Choroid plexus epithelial cell (primary cell): ENCODE results near the gene MAST3.

Source experiments
- DNase-seq: peaks from one replicate; pipeline ENCODE4 v3.0.0-alpha.2; 2010; ENCODE audit warnings: low read depth
- H3K4me3 ChIP-seq: 2 replicates; pipeline ENCODE4 v1.5.1; 2011; ENCODE audit warnings: low read depth, mild to moderate bottlenecking, control low read depth, low read length, moderate library complexity
- TF ChIP-seq, protein P1 (sequence below): conservative IDR thresholded peaks from 2 replicates; pipeline ENCODE4 v1.5.1; 2011; ENCODE audit warnings: low read depth, mild to moderate bottlenecking, control low read depth, inconsistent platforms, low read length, moderate library complexity

The MAST3 gene

DNA sequence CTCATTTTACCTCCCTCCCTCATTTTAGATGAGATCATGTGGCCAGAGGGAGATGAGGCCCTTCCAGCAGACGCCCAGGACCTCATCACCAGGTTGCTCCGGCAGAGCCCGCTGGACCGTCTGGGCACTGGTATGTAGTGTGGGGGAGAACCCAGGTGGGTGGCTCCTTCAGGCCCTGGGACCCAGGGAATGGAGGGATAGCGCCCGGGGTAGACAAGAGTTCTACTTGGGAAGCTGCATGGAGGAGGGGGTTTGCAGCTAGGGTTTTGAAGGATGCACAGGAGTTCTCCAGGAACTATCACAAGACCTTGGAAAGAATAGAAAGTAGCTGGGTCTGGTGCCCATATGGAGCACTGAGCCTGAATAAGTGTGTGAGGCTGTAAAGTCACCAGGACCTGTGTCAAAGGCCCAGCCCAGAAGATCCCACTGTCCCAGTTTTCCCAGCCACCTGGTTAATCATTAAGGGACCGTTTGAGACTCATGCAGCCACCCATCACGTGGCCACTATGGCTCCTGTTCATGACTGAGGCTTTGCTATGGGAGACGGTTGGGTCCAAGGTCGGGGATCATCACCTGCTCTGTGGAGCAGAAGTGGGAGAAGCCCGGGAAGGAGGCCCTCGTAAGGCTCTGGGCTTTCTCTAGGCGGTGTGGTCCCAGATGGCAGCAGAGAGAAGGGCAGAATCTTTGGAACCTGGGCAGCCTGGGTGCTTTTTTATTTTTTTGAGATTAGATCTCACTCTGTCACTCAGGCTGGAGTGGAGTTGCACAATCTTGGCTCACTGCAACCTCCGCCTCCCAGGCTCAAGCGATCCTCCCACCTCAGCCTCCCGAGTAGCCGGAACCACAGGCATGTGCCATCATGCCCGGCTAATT, 38.4 kb downstream of the MAST3 start:
- no peak for DNase-seq
- no peak overlapping the region for H3K4me3 ChIP-seq
- TF ChIP-seq, protein P1, sequence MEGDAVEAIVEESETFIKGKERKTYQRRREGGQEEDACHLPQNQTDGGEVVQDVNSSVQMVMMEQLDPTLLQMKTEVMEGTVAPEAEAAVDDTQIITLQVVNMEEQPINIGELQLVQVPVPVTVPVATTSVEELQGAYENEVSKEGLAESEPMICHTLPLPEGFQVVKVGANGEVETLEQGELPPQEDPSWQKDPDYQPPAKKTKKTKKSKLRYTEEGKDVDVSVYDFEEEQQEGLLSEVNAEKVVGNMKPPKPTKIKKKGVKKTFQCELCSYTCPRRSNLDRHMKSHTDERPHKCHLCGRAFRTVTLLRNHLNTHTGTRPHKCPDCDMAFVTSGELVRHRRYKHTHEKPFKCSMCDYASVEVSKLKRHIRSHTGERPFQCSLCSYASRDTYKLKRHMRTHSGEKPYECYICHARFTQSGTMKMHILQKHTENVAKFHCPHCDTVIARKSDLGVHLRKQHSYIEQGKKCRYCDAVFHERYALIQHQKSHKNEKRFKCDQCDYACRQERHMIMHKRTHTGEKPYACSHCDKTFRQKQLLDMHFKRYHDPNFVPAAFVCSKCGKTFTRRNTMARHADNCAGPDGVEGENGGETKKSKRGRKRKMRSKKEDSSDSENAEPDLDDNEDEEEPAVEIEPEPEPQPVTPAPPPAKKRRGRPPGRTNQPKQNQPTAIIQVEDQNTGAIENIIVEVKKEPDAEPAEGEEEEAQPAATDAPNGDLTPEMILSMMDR: no peak

DNA sequence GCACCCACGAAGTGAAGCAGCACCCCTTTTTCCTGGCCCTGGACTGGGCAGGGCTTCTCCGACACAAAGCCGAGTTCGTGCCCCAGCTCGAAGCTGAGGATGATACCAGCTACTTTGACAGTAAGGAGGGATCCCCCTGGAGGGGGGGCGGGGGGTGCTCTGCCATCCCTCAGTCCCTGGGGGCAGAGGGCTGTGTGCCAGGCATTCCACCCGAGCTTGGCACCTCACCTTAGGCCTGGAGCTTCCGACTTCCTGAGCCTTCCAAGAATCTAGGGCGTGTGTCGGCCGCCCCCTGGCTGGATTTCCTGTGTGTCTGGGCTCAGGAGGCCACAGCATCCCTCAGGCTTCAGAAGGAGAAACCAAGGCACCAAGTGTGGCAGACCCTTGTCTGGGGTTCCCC, 39.7 kb downstream of the MAST3 start:
- H3K4me3 ChIP-seq: no peak overlapping the region
- TF ChIP-seq, protein P1: no peak
- DNase-seq: no peak

DNA sequence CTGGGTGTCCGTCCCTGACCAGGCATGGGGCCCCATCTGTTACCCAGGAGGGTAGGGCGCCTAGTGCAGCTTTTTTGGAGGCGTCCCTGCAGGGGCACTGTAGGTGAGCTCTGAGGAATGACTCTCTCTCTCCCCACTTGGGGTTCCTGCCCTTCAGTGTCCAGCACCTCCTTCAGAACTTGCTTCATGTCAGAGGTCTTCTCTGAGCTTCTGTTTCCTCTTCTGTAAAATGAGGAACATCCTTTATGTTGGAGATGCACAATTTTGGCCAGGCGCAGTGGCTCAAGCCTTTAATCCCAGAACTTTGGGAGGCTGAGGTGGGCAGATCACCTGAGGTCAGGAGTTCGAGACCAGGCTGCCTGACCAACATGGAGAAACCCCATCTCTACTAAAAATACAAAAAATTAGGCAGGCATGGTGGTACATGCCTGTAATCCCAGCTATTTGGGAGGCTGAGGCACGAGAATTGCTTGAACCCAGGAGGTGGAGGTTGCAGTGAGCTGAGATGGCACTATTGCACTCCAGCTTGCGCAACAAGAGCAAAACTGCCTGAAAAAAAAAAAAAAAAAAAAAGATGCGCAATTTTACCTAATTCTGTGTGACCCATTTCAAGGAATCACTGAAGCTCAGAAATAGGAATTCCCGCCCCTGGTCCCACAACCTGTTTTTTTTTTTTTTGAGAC, 40.2 kb downstream of the MAST3 start:
- TF ChIP-seq, protein P1: no peak
- H3K4me3 ChIP-seq: no peak overlapping the region
- DNase-seq: no peak

DNA sequence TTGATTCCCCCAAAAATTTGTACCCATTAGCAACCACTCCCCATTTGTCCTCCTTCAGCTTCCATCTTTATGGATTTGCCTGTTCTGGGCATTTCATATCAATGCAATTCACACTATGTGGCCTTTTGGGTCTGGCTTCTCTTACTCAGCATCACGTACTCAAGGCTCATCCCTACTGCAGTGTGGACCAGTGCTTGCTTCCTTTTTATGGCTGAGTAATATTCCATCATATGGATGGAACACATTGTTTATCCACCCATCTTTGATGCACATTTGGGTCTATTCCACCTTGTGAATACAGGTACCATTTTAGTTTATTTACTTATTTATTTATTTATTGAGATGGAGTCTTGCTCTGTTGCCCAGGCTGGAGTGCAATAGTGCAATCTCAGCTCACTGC, 42.9 kb downstream of the MAST3 start:
- TF ChIP-seq, protein P1: no peak
- H3K4me3 ChIP-seq: no peak overlapping the region
- no peak for DNase-seq

GRCh38 chr19:18141031-18141430, 43.5 kb downstream of the MAST3 start:
- H3K4me3 ChIP-seq: no peak overlapping the region
- TF ChIP-seq, protein P1: no peak
- no peak for DNase-seq

DNA sequence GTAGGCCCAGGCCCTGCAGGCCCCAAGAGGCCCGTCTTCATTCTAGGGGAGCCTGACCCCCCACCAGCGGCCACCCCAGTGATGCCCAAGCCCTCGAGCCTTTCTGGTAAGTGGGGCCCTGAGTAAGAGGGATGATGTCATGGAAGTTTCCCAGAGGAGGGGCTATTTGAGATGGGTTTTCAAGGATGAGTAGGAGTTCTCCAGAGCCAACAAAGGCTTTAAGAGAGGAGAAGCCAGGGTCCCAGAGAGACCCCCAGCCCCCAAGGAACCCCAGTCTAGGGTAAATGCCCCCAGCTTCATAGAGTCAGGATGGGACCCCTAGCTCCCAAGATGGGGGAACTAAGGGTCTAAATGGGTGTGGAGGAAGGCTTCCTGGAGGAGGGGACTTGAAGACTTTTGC, 46.3 kb downstream of the MAST3 start:
- TF ChIP-seq, protein P1: no peak
- no peak for DNase-seq

More for the DNA sequence above, 46.3 kb downstream of the MAST3 start:
- H3K4me3 ChIP-seq: no peak overlapping the region
